Coronary artery (tissue), 2 donors: Measurements from ENCODE around the gene C1orf174.

Experiments used
- DNase-seq: peaks from one replicate; pipeline ENCODE4 v3.0.0-alpha.2; 2017; ENCODE audit warnings: low spot score
- H3K27ac ChIP-seq, 2 donors: fragments of 200-600 bp; sonication (generic); one replicate each; pipeline ENCODE4 v1.5.1; 2016 to 2019
- H3K4me3 ChIP-seq: fragments of 200-600 bp; sonication (generic); 2 replicates; pipeline ENCODE4 v1.5.1; 2016; ENCODE audit warnings: mild to moderate bottlenecking, moderate library complexity
- CTCF ChIP-seq: fragments of 200-600 bp; sonication (generic); IDR thresholded peaks from one replicate; pipeline ENCODE4 v1.5.1; 2019; ENCODE audit warnings: antibody characterized with exemption

Gene C1orf174

GRCh38 chr1:3880429-3881192 lies 19.5 kb downstream of the C1orf174 start:
- TF ChIP-seq CTCF, result no peak
- no peak overlapping the region for H3K4me3 ChIP-seq
- no peak for DNase-seq
- H3K27ac ChIP-seq, result no peak overlapping the region

- no peak for DNase-seq
- H3K27ac ChIP-seq, result no peak overlapping the region
- no peak overlapping the region for H3K4me3 ChIP-seq
- TF ChIP-seq CTCF, result no peak
Measured at GRCh38 chr1:3879787-3880428, 20.2 kb downstream of the C1orf174 start.

GRCh38 chr1:3879099-3879498 lies 21.0 kb downstream of the C1orf174 start:
- H3K27ac ChIP-seq, result no peak overlapping the region
- TF ChIP-seq CTCF, result no peak

GRCh38 chr1:3876716-3877115 lies 23.4 kb downstream of the C1orf174 start:
- no peak overlapping the region for H3K4me3 ChIP-seq
- no peak overlapping the region for H3K27ac ChIP-seq
- no peak for DNase-seq
- no peak for TF ChIP-seq CTCF

More at GRCh38 chr1:3879099-3879498, 21.0 kb downstream of the C1orf174 start:
- no peak for DNase-seq
- no peak overlapping the region for H3K4me3 ChIP-seq

- H3K27ac ChIP-seq, result no peak overlapping the region
- no peak for TF ChIP-seq CTCF
- DNase-seq, result no peak
- no peak overlapping the region for H3K4me3 ChIP-seq
Measured at GRCh38 chr1:3874736-3875135, 25.3 kb downstream of the C1orf174 start.

GRCh38 chr1:3872546-3872945 lies 27.5 kb downstream of the C1orf174 start:
- Histone ChIP-seq H3K4me3 (no peak overlapping the region), H3K27ac (no peak overlapping the region)
- no peak for TF ChIP-seq CTCF
- DNase-seq, result no peak

- H3K4me3 ChIP-seq, result no peak overlapping the region
- no peak overlapping the region for H3K27ac ChIP-seq
- TF ChIP-seq CTCF, result no peak
- DNase-seq, result no peak
Measured at GRCh38 chr1:3871451-3871805, 28.6 kb downstream of the C1orf174 start.
